ENCODE results near the gene ISCA2. TPM values are rescaled to one million over a fixed set of nuclear protein-coding genes. Genes with fewer than 3 reads are reported as not detected.
A peak's percentile ranks its signal among the peaks of the same experiment; 100 is the strongest.
"Not testable (repeated sequence)": the region's sequence is repeated elsewhere in the genome, so short reads cannot be mapped to it uniquely, and the experiment has no call there.

Gene ISCA2
- polyA plus RNA-seq, 4 donors, result 23.4 to 37.4 (median 27.8) TPM

GRCh38 chr14:74531467-74531866, 37.9 kb downstream of the ISCA2 start:
- Histone ChIP-seq H3K36me3 (ENCODE audit: control insufficient read depth in 3 of 3, insufficient read depth in 2 of 3, low read depth in 1 of 3, low read length in 3 of 3) (no peaks in the 10 kb centered on the region), H3K27ac (ENCODE audit: low read depth in 1 of 3, low read length in 2 of 3) (no peak overlapping the region), H3K27me3 (ENCODE audit: control insufficient read depth in 3 of 3, insufficient read depth in 3 of 3, low read length in 3 of 3) (peaks cover 0 to under 1% (median 0%) of the 10 kb centered on the region in 3 donors), H3K9me3 (ENCODE audit: control insufficient read depth in 2 of 2, insufficient read depth in 1 of 2, low read depth in 1 of 2, low read length in 1 of 2) (no peaks in the 10 kb centered on the region), H3K4me3 (ENCODE audit: low read depth in 1 of 3, low read length in 3 of 3) (no peak overlapping the region), H3K4me1 (ENCODE audit: control insufficient read depth in 3 of 3, insufficient read depth in 2 of 3, low read depth in 1 of 3, low read length in 2 of 3) (no peaks in the 10 kb centered on the region)
- no peak for FAIRE-seq
- WGBS, 3 donors, result 50 to 59% (median 52%) methylated on average over 4 to 5 of the region's 5 CpGs
- DNase-seq, result peak in 1 of 2 donors; percentile 19

- FAIRE-seq (no peak), DNase-seq (no peak)
- no peak overlapping the region for H3K4me3 ChIP-seq (ENCODE audit: low read depth in 1 of 3, low read length in 3 of 3)
Observed at GRCh38 chr14:74532246-74532645, 38.7 kb downstream of the ISCA2 start.

DNA sequence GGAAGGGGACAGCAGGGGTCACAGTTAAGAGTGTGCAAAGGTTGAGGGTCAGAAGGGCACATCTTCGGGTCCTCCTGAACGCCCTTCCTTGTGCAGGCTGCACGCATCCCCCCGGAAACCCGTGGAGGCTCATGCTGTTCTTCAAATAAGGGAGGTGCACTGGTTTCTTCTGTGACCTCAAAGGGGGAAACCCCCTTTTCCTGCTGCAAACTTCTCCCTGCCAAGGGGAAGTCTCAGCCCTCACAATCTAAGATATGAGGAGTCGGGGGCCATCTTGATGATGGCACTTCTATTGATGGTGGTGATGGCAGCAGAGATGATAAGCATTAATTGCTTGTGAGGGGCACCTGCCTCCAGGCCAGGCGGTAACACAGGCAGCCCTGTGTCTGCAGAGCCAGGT, 40.0 kb downstream of the ISCA2 start:
- H3K4me1 ChIP-seq (ENCODE audit: control insufficient read depth in 3 of 3, insufficient read depth in 2 of 3, low read depth in 1 of 3, low read length in 2 of 3), result no peaks in the 10 kb centered on the region
- DNase-seq, result no peak
- H3K36me3 ChIP-seq (ENCODE audit: control insufficient read depth in 3 of 3, insufficient read depth in 2 of 3, low read depth in 1 of 3, low read length in 3 of 3), result no peaks in the 10 kb centered on the region
- no peak for FAIRE-seq
- H3K4me3 ChIP-seq (ENCODE audit: low read depth in 1 of 3, low read length in 3 of 3), result no peak overlapping the region
- no peak overlapping the region for H3K27ac ChIP-seq (ENCODE audit: low read depth in 1 of 3, low read length in 2 of 3)
- 48 to 68% (median 53%) methylated on average over 7 of the region's 7 CpGs for WGBS, 3 donors
- no peaks in the 10 kb centered on the region for H3K27me3 ChIP-seq (ENCODE audit: control insufficient read depth in 3 of 3, insufficient read depth in 3 of 3, low read length in 3 of 3)
- no peaks in the 10 kb centered on the region for H3K9me3 ChIP-seq (ENCODE audit: control insufficient read depth in 2 of 2, insufficient read depth in 1 of 2, low read depth in 1 of 2, low read length in 1 of 2)

More at GRCh38 chr14:74532246-74532645, 38.7 kb downstream of the ISCA2 start:
- H3K9me3 ChIP-seq (ENCODE audit: control insufficient read depth in 2 of 2, insufficient read depth in 1 of 2, low read depth in 1 of 2, low read length in 1 of 2), result no peaks in the 10 kb centered on the region
- no peaks in the 10 kb centered on the region for H3K27me3 ChIP-seq (ENCODE audit: control insufficient read depth in 3 of 3, insufficient read depth in 3 of 3, low read length in 3 of 3)
- H3K36me3 ChIP-seq (ENCODE audit: control insufficient read depth in 3 of 3, insufficient read depth in 2 of 3, low read depth in 1 of 3, low read length in 3 of 3), result no peaks in the 10 kb centered on the region
- WGBS, 3 donors, result 94 to 96% (median 95%) methylated on average over 10 of the region's 10 CpGs
- no peak overlapping the region for H3K27ac ChIP-seq (ENCODE audit: low read depth in 1 of 3, low read length in 2 of 3)
- H3K4me1 ChIP-seq (ENCODE audit: control insufficient read depth in 3 of 3, insufficient read depth in 2 of 3, low read depth in 1 of 3, low read length in 2 of 3), result no peaks in the 10 kb centered on the region

- DNase-seq (no peak), FAIRE-seq (no peak)
- no peaks in the 10 kb centered on the region for H3K27me3 ChIP-seq (ENCODE audit: control insufficient read depth in 3 of 3, insufficient read depth in 3 of 3, low read length in 3 of 3)
- no peak overlapping the region for H3K4me3 ChIP-seq (ENCODE audit: low read depth in 1 of 3, low read length in 3 of 3)
- H3K9me3 ChIP-seq (ENCODE audit: control insufficient read depth in 2 of 2, insufficient read depth in 1 of 2, low read depth in 1 of 2, low read length in 1 of 2), result no peaks in the 10 kb centered on the region
- no peaks in the 10 kb centered on the region for H3K4me1 ChIP-seq (ENCODE audit: control insufficient read depth in 3 of 3, insufficient read depth in 2 of 3, low read depth in 1 of 3, low read length in 2 of 3)
- no peak overlapping the region for H3K27ac ChIP-seq (ENCODE audit: low read depth in 1 of 3, low read length in 2 of 3)
- WGBS, 3 donors, result 74 to 83% (median 76%) methylated on average over 10 of the region's 10 CpGs
- H3K36me3 ChIP-seq (ENCODE audit: control insufficient read depth in 3 of 3, insufficient read depth in 2 of 3, low read depth in 1 of 3, low read length in 3 of 3), result no peaks in the 10 kb centered on the region
Observed at GRCh38 chr14:74535756-74536325, 42.3 kb downstream of the ISCA2 start.

DNA sequence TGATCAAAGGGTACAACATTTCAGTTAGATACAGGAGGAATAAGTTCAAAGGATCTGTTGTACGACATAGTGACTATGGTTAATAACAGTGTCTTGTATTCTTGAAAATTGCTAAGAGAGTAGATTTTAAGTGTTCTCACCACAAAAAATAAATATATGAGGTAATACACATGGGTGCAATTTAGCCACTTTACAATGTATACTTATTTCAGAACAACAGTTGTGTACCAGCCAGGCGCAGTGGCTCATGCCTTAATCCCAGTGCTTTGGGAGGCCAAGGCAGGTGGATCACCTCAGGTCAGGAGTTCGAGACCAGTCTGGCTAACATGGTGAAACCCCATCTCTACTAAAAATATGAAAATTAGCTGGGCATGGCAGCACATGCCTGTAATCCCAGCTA, 42.8 kb downstream of the ISCA2 start:
- not testable (repeated sequence) for FAIRE-seq; H3K9me3 ChIP-seq (ENCODE audit: control insufficient read depth in 2 of 2, insufficient read depth in 1 of 2, low read depth in 1 of 2, low read length in 1 of 2); H3K27me3 ChIP-seq (ENCODE audit: control insufficient read depth in 3 of 3, insufficient read depth in 3 of 3, low read length in 3 of 3); H3K4me1 ChIP-seq (ENCODE audit: control insufficient read depth in 3 of 3, insufficient read depth in 2 of 3, low read depth in 1 of 3, low read length in 2 of 3); DNase-seq; H3K4me3 ChIP-seq (ENCODE audit: low read depth in 1 of 3, low read length in 3 of 3); H3K27ac ChIP-seq (ENCODE audit: low read depth in 1 of 3, low read length in 2 of 3); H3K36me3 ChIP-seq (ENCODE audit: control insufficient read depth in 3 of 3, insufficient read depth in 2 of 3, low read depth in 1 of 3, low read length in 3 of 3)
- WGBS, 3 donors, result 83 to 87% (median 85%) methylated on average over 3 of the region's 3 CpGs

- 85 to 89% (median 86%) methylated on average over 11 of the region's 11 CpGs for WGBS, 3 donors
- Histone ChIP-seq H3K36me3 (ENCODE audit: control insufficient read depth in 3 of 3, insufficient read depth in 2 of 3, low read depth in 1 of 3, low read length in 3 of 3) (no peaks in the 10 kb centered on the region), H3K27ac (ENCODE audit: low read depth in 1 of 3, low read length in 2 of 3) (no peak overlapping the region), H3K4me3 (ENCODE audit: low read depth in 1 of 3, low read length in 3 of 3) (no peak overlapping the region), H3K4me1 (ENCODE audit: control insufficient read depth in 3 of 3, insufficient read depth in 2 of 3, low read depth in 1 of 3, low read length in 2 of 3) (no peaks in the 10 kb centered on the region), H3K27me3 (ENCODE audit: control insufficient read depth in 3 of 3, insufficient read depth in 3 of 3, low read length in 3 of 3) (no peaks in the 10 kb centered on the region), H3K9me3 (ENCODE audit: control insufficient read depth in 2 of 2, insufficient read depth in 1 of 2, low read depth in 1 of 2, low read length in 1 of 2) (no peaks in the 10 kb centered on the region)
- DNase-seq, result no peak
- FAIRE-seq, result no peak
Observed at GRCh38 chr14:74538411-74539391, 45.1 kb downstream of the ISCA2 start.

GRCh38 chr14:74539503-74539902, 45.9 kb downstream of the ISCA2 start:
- Histone ChIP-seq H3K27me3 (ENCODE audit: control insufficient read depth in 3 of 3, insufficient read depth in 3 of 3, low read length in 3 of 3) (no peaks in the 10 kb centered on the region), H3K9me3 (ENCODE audit: control insufficient read depth in 2 of 2, insufficient read depth in 1 of 2, low read depth in 1 of 2, low read length in 1 of 2) (no peaks in the 10 kb centered on the region)
- WGBS, 3 donors, result 69 to 77% (median 71%) methylated on average over 4 of the region's 4 CpGs

DNA sequence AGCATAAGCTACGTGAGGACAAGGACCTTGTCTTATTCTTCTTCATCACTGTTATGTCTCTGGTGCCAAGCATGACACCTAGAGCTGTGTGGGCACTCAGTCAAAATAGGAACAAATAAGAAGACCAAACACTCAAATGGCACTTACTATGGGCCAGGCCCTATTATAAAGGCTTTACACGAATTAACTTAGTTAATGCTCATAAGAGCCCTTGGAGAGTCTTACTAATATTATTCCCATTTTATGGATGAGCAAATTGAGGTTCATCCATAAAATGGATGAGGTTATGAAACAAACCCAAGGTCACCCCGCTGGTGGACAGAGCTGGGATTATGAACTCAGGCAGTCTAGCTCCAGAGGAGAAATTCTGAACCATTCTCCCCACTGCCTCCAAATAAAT, 47.7 kb downstream of the ISCA2 start:
- no peaks in the 10 kb centered on the region for H3K27me3 ChIP-seq (ENCODE audit: control insufficient read depth in 3 of 3, insufficient read depth in 3 of 3, low read length in 3 of 3)
- H3K27ac ChIP-seq (ENCODE audit: low read depth in 1 of 3, low read length in 2 of 3), result no peak overlapping the region
- no peaks in the 10 kb centered on the region for H3K4me1 ChIP-seq (ENCODE audit: control insufficient read depth in 3 of 3, insufficient read depth in 2 of 3, low read depth in 1 of 3, low read length in 2 of 3)
- WGBS, 3 donors, result 81 to 89% (median 82%) methylated on average over 3 of the region's 3 CpGs
- H3K36me3 ChIP-seq (ENCODE audit: control insufficient read depth in 3 of 3, insufficient read depth in 2 of 3, low read depth in 1 of 3, low read length in 3 of 3), result no peaks in the 10 kb centered on the region
- no peaks in the 10 kb centered on the region for H3K9me3 ChIP-seq (ENCODE audit: control insufficient read depth in 2 of 2, insufficient read depth in 1 of 2, low read depth in 1 of 2, low read length in 1 of 2)
- H3K4me3 ChIP-seq (ENCODE audit: low read depth in 1 of 3, low read length in 3 of 3), result no peak overlapping the region
- DNase-seq, result no peak
- no peak for FAIRE-seq

More at GRCh38 chr14:74539503-74539902, 45.9 kb downstream of the ISCA2 start:
- Histone ChIP-seq H3K27ac (ENCODE audit: low read depth in 1 of 3, low read length in 2 of 3) (no peak overlapping the region), H3K4me1 (ENCODE audit: control insufficient read depth in 3 of 3, insufficient read depth in 2 of 3, low read depth in 1 of 3, low read length in 2 of 3) (no peaks in the 10 kb centered on the region), H3K36me3 (ENCODE audit: control insufficient read depth in 3 of 3, insufficient read depth in 2 of 3, low read depth in 1 of 3, low read length in 3 of 3) (no peaks in the 10 kb centered on the region), H3K4me3 (ENCODE audit: low read depth in 1 of 3, low read length in 3 of 3) (no peak overlapping the region)
- no peak for FAIRE-seq
- no peak for DNase-seq
